ENCODE measurements around the gene PCSK9. TPM values are rescaled to one million over a fixed set of nuclear protein-coding genes. Genes with fewer than 3 reads are reported as not detected.
"Not testable (repeated sequence)": the region's sequence is repeated elsewhere in the genome, so short reads cannot be mapped to it uniquely, and the experiment has no call there.

The PCSK9 gene
- total RNA-seq, 2 donors from 2014 or later, result not detected

DNA sequence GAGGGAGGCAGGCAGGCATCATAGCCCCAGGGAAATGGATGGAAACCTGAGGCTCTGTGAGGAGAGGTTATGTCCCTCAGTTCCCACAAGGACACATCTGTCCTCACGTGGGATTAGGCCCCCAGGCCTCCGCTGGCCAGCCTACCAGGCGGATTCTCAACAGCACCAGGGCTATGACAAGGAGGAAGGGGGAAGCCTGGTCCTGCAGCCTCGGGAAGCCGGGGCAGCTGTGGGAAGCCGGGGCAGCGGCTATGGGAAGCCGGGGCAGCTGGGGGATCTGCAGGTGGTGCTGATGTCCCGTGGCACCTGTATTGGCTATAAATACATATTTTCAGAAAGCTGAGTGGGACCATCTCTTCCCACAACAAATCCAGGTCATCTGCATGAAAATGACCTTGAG lies 21.0 kb upstream of the PCSK9 start:
- Mint-ChIP-seq H3K27me3 (ENCODE audit: low read depth) (peaks cover 30% of the 10 kb centered on the region), H3K4me3 (no peak overlapping the region), H3K36me3 (ENCODE audit: insufficient read depth in 2 of 2) (no peaks in the 10 kb centered on the region), H3K4me1 (ENCODE audit: low read depth) (no peaks in the 10 kb centered on the region), H3K9me3 (no peaks in the 10 kb centered on the region), H3K27ac (no peak overlapping the region)
- ATAC-seq (replicated peaks in 1 of 2) (no peak), DNase-seq (no peak)

- DNase-seq (peak; percentile 78 to 82), ATAC-seq (replicated peaks in 1 of 2) (peak; percentile 98 to 99)
- Mint-ChIP-seq H3K36me3 (ENCODE audit: insufficient read depth in 2 of 2) (no peaks in the 10 kb centered on the region), H3K27me3 (ENCODE audit: low read depth) (peaks cover 6% of the 10 kb centered on the region), H3K27ac (no peak overlapping the region), H3K4me3 (no peak overlapping the region), H3K9me3 (no peaks in the 10 kb centered on the region), H3K4me1 (ENCODE audit: low read depth) (peaks cover 5% of the 10 kb centered on the region)
Measured at GRCh38 chr1:55021942-55022546, 17.3 kb upstream of the PCSK9 start.

- H3K36me3 Mint-ChIP-seq (ENCODE audit: insufficient read depth in 2 of 2); H3K4me3 Mint-ChIP-seq; ATAC-seq (replicated peaks in 1 of 2); DNase-seq; H3K4me1 Mint-ChIP-seq (ENCODE audit: low read depth); H3K9me3 Mint-ChIP-seq; H3K27me3 Mint-ChIP-seq (ENCODE audit: low read depth); H3K27ac Mint-ChIP-seq: not testable (repeated sequence)
Measured at GRCh38 chr1:55024163-55024562, 15.2 kb upstream of the PCSK9 start.

DNA sequence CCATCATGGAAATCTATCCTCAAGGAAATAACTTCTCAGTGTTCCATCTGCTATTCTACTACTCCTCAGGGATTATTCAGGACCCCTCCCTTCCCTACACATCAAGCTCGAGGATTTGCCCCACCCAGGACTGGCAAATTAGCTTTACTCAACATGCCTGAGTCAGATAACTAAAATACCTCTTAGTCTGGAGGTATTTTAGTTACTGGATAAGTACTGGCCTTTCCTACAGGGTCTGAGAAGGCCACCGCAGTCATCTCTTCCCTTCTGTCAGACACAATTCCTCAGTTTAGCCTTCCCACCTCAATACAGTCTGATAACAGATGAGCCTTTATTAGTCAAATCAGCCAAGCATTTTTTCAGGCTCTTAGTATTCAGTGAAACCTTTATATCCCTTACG lies 12.7 kb upstream of the PCSK9 start:
- not testable (repeated sequence) for H3K27me3 Mint-ChIP-seq (ENCODE audit: low read depth); H3K4me1 Mint-ChIP-seq (ENCODE audit: low read depth); DNase-seq; H3K9me3 Mint-ChIP-seq; ATAC-seq (replicated peaks in 1 of 2); H3K27ac Mint-ChIP-seq; H3K36me3 Mint-ChIP-seq (ENCODE audit: insufficient read depth in 2 of 2); H3K4me3 Mint-ChIP-seq

GRCh38 chr1:55031098-55031497 lies 8.2 kb upstream of the PCSK9 start:
- peaks cover 21% of the 10 kb centered on the region for H3K27me3 Mint-ChIP-seq (ENCODE audit: low read depth)
- H3K27ac Mint-ChIP-seq; H3K36me3 Mint-ChIP-seq (ENCODE audit: insufficient read depth in 2 of 2); H3K9me3 Mint-ChIP-seq; DNase-seq; ATAC-seq (replicated peaks in 1 of 2); H3K4me1 Mint-ChIP-seq (ENCODE audit: low read depth); H3K4me3 Mint-ChIP-seq: not testable (repeated sequence)

DNA sequence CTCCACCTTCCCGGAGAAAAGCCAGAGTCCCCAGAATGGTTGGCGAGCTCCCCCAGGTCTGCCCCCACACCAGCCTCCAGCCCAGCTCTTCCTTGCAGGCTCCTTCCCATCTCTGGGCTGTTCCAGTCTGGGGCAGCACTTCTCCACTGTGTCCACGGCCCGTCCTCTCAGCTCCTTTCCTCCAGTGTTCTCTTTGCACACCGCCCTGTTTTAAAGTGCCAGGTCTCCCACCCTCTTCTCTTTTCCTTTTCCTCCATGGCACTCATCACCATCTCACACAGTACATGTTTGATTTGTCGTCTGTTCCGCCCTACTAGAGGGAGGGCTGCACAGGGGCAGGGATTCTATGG lies 6.1 kb upstream of the PCSK9 start:
- H3K9me3 Mint-ChIP-seq, result no peaks in the 10 kb centered on the region
- no peaks in the 10 kb centered on the region for H3K36me3 Mint-ChIP-seq (ENCODE audit: insufficient read depth in 2 of 2)
- H3K27me3 Mint-ChIP-seq (ENCODE audit: low read depth), result peaks cover 42% of the 10 kb centered on the region
- ATAC-seq (replicated peaks in 1 of 2) (no peak), DNase-seq (no peak)
- H3K27ac Mint-ChIP-seq, result no peak overlapping the region
- H3K4me3 Mint-ChIP-seq, result no peak overlapping the region
- no peaks in the 10 kb centered on the region for H3K4me1 Mint-ChIP-seq (ENCODE audit: low read depth)

DNA sequence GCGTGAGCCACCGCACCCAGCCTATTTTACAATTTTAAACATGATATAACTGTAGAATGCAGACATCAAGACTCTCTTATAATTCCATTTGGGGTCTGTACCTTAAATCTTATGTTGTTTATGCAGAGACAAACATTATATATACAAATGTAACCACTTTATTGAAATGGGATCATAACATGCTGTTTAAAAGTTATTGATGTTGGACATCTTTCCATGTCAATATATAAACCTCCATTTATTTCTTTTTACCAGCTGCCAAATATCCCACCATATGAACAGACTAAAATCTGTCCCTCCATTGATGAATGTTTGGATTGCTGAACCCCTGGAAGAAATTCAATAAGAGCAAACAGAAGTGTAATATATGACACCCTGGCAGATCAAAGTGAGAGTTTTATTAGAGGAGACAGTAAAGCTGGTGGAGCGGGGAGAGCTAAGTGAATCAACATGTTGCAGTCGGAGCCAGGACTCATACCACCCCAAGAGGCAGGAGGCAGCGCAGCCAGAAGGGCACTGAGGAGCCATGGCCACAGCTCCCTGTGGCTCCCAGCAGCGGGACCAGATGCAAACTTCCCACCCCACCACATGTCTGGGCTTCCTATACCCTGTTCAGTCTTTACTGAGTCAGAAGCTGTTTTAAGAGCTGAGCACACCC lies 4.7 kb upstream of the PCSK9 start:
- DNase-seq (no peak), ATAC-seq (replicated peaks in 1 of 2) (no peak)
- Mint-ChIP-seq H3K4me1 (ENCODE audit: low read depth) (no peaks in the 10 kb centered on the region), H3K27ac (no peak overlapping the region), H3K9me3 (no peaks in the 10 kb centered on the region), H3K4me3 (no peak overlapping the region), H3K27me3 (ENCODE audit: low read depth) (peaks cover 53% of the 10 kb centered on the region), H3K36me3 (ENCODE audit: insufficient read depth in 2 of 2) (no peaks in the 10 kb centered on the region)

- Mint-ChIP-seq H3K36me3 (ENCODE audit: insufficient read depth in 2 of 2) (no peaks in the 10 kb centered on the region), H3K4me3 (no peak overlapping the region), H3K4me1 (ENCODE audit: low read depth) (peaks cover 7% of the 10 kb centered on the region), H3K27me3 (ENCODE audit: low read depth) (peaks cover 66% of the 10 kb centered on the region), H3K9me3 (no peaks in the 10 kb centered on the region), H3K27ac (no peak overlapping the region)
- ATAC-seq (replicated peaks in 1 of 2) (no peak), DNase-seq (no peak)
Measured at GRCh38 chr1:55035904-55036303, 3.4 kb upstream of the PCSK9 start.

DNA sequence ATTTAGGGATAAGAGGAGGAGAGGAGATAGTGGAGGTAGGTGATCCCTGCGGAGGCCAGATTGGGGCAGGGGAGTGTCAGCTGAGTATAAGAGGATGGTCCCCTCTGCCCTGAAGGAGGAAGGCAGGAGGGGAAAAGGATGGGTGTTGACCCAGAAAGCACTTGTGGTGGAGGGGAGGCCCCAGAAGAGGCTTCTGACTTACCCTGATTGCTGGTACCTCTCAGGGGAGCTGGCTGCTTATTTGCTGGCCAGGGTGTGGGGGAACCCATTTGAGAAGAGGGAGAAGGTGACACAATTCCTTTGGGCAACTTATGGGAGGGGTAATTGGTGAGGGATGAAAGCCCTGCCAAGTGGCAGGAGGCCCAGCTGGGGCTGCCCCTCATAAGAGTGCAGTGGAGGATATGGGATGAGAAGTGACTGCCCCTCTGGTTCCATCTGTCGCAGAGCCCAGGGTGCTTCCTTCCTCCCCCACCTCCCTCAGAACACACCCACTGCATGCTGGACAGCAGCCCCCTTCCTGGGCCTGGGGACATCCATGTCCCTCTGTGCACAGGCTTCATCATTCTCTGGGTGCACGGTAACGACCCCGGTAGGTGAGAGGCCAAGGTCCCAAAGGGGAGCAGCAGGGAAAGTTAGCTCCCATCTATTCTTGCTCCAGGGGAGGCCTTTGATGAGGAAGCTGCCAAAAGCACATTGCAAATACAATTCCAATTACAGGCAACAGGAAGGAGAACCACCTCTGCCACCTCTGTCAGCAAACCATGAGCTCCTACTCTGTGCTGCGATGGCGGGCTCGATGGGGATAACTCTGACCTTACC lies 1.4 kb upstream of the PCSK9 start:
- Mint-ChIP-seq H3K36me3 (ENCODE audit: insufficient read depth in 2 of 2) (no peaks in the 10 kb centered on the region), H3K9me3 (no peaks in the 10 kb centered on the region), H3K4me3 (no peak overlapping the region), H3K27ac (no peak overlapping the region), H3K4me1 (ENCODE audit: low read depth) (peaks cover 7% of the 10 kb centered on the region), H3K27me3 (ENCODE audit: low read depth) (peaks cover 73% of the 10 kb centered on the region)
- no peak for DNase-seq
- ATAC-seq (replicated peaks in 1 of 2), result no peak

- ATAC-seq (replicated peaks in 1 of 2), result no peak
- Mint-ChIP-seq H3K36me3 (ENCODE audit: insufficient read depth in 2 of 2) (no peaks in the 10 kb centered on the region), H3K4me3 (no peak overlapping the region), H3K9me3 (no peaks in the 10 kb centered on the region), H3K4me1 (ENCODE audit: low read depth) (peaks cover 7% of the 10 kb centered on the region), H3K27ac (no peak overlapping the region), H3K27me3 (ENCODE audit: low read depth) (peaks cover 69% of the 10 kb centered on the region)
- DNase-seq, result no peak
Measured at GRCh38 chr1:55038552-55038838, 853 bp upstream of the PCSK9 start.

DNA sequence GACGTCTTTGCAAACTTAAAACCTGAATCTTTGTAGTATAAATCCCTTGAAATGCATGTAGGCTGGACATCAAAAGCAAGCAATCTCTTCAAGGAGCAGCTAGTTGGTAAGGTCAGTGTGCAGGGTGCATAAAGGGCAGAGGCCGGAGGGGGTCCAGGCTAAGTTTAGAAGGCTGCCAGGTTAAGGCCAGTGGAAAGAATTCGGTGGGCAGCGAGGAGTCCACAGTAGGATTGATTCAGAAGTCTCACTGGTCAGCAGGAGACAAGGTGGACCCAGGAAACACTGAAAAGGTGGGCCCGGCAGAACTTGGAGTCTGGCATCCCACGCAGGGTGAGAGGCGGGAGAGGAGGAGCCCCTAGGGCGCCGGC lies 390 bp upstream of the PCSK9 start:
- Mint-ChIP-seq H3K27ac (no peak overlapping the region), H3K4me3 (no peak overlapping the region), H3K9me3 (no peaks in the 10 kb centered on the region), H3K4me1 (ENCODE audit: low read depth) (peaks cover 7% of the 10 kb centered on the region), H3K27me3 (ENCODE audit: low read depth) (peaks cover 67% of the 10 kb centered on the region), H3K36me3 (ENCODE audit: insufficient read depth in 2 of 2) (no peaks in the 10 kb centered on the region)
- ATAC-seq (replicated peaks in 1 of 2), result no peak
- DNase-seq, result no peak

DNA sequence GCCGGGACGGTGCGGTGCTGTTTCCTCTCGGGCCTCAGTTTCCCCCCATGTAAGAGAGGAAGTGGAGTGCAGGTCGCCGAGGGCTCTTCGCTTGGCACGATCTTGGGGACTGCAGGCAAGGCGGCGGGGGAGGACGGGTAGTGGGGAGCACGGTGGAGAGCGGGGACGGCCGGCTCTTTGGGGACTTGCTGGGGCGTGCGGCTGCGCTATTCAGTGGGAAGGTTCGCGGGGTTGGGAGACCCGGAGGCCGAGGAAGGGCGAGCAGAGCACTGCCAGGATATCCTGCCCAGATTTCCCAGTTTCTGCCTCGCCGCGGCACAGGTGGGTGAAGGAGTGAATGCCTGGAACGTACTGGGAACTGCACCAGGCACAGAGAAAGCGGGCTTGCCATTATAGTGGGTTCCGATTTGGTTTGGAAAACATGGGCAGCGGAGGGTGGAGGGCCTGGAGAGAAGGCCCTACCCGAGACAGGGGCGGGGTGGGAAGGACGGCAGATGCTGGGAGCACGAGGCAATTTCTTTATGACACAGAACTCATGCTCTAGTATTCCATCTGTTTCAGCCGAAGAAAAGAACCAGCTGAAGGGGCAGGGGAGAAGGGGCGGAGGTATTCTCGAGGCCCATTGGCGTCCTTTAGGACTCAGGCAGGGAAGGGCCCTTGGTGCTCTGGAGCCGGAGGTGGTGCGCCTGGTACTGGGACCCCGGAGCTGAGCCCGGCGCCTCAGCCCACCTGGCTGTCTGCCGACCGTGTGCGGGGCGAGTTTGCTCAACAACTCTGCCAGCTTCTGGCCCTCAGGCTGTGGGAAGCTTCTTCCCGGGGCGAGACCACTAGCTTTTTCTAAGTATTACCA lies 960 bp downstream of the PCSK9 start:
- H3K36me3 Mint-ChIP-seq (ENCODE audit: insufficient read depth in 2 of 2), result no peaks in the 10 kb centered on the region
- peaks cover 7% of the 10 kb centered on the region for H3K4me1 Mint-ChIP-seq (ENCODE audit: low read depth)
- H3K4me3 Mint-ChIP-seq, result peak overlapping the region in 1 of 2 donors; percentile 13
- H3K9me3 Mint-ChIP-seq, result no peaks in the 10 kb centered on the region
- ATAC-seq (replicated peaks in 1 of 2) (no peak), DNase-seq (no peak)
- H3K27me3 Mint-ChIP-seq (ENCODE audit: low read depth), result peaks cover 64% of the 10 kb centered on the region
- no peak overlapping the region for H3K27ac Mint-ChIP-seq

DNA sequence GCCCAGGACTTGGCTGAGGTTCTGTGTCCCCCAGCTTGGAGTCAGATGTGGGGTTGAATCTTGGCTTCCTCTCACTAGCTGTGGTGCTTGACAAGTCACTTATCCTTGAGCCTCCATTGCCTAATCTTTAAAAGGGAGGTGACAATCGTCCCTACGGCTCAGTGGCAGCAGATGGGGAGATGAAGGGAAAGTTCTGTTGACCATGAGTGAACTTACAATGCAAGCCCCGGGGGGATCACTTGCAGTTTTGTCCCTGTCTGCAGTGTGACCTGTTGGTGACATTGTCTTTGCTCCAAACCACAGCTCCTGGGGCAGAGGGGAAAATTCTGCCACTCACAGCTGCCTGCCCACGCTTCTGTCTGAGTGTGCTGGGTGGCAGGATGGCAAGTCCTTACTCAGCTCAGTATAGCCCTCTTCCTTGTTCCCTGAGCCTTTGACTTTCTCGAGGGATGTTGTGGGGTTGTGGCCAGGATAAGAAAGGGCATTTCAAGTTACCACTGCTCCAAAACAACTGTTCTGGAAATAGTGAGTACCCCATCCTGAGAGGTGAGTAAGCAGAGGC lies 1.7 kb downstream of the PCSK9 start:
- Mint-ChIP-seq H3K4me1 (ENCODE audit: low read depth) (peaks cover 7% of the 10 kb centered on the region), H3K36me3 (ENCODE audit: insufficient read depth in 2 of 2) (no peaks in the 10 kb centered on the region), H3K27me3 (ENCODE audit: low read depth) (peaks cover 60% of the 10 kb centered on the region)

More for the DNA sequence above, 1.7 kb downstream of the PCSK9 start:
- no peak overlapping the region for H3K4me3 Mint-ChIP-seq
- H3K27ac Mint-ChIP-seq, result no peak overlapping the region
- DNase-seq (no peak), ATAC-seq (replicated peaks in 1 of 2) (no peak)
- no peaks in the 10 kb centered on the region for H3K9me3 Mint-ChIP-seq

All from activated T-cell treated with anti-CD3 and anti-CD28 coated beads, Interleukin-2, amount 50 U/mL, for 72 hours (primary cell).